Pons (tissue), 1 donor: Measurements from ENCODE around the gene TBCB.
A peak's percentile ranks its signal among the peaks of the same experiment; 100 is the strongest.
"Not testable (repeated sequence)": the region's sequence is repeated elsewhere in the genome, so short reads cannot be mapped to it uniquely, and the experiment has no call there.

Experiments used
- DNase-seq: peaks from one replicate; pipeline ENCODE4 v3.0.0-alpha.2; 2016; ENCODE audit warnings: low spot score

Gene TBCB

DNA sequence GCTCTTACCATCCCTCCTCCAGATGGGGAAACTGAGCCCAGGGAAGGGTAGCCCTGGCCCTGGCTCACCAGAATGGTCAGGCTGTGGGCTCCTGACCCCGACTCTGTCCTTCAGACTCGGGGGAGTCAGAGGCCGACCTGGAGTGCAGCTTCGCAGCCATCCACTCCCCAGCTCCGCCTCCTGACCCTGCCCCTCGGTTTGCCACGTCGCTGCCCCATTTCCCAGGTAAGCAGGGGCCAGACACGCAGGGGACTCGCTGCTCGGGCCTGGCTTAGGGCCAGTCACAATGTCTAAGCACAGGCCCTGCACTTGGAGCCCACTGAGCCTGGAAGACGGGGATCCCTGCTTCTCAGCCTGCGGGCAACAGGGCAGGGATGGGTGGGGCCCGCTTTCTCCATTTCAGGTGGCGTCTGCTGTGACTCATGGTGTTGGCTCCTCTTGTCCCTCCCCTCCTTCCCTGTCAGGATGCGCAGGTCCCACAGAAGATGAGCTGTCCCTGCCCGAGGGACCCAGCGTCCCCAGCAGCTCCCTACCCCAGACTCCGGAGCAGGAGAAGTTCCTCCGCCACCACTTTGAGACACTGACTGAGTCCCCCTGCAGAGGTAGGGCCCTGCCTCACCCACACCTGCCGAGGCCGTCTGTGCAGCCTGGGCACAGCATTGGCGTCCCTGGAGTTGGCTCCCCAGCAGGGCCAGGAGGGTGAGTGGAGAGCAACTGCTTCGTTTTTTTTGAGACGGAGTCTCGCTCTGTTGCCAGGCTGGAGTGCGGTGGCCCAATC, 13.5 kb upstream of the TBCB start:
- DNase-seq: no peak

DNA sequence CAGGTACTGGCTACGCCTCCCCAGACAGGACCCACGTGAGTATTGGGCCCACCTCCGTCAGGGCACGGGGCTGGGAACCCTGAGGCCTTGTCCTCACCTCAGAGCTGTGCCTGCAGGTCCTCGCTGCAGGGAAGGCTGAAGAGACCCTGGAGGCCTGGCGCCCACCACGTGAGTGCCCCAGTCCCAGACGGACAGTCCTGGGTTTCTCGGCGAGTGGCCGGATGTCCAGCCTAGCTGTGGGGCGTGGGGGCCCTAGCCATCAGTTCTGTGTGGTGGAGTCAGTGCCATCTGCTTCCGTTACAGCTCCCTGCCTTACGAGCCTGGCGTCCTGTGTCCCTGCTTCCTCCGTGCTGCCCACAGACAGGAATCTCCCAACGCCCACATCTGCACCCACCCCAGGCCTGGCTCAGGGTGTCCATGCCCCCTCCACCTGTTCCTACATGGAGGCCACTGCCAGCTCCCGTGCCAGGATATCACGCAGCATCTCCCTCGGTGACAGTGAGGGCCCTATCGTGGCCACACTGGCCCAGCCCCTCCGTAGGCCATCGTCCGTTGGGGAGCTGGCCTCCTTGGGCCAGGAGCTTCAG, 12.1 kb upstream of the TBCB start:
- no peak for DNase-seq

DNA sequence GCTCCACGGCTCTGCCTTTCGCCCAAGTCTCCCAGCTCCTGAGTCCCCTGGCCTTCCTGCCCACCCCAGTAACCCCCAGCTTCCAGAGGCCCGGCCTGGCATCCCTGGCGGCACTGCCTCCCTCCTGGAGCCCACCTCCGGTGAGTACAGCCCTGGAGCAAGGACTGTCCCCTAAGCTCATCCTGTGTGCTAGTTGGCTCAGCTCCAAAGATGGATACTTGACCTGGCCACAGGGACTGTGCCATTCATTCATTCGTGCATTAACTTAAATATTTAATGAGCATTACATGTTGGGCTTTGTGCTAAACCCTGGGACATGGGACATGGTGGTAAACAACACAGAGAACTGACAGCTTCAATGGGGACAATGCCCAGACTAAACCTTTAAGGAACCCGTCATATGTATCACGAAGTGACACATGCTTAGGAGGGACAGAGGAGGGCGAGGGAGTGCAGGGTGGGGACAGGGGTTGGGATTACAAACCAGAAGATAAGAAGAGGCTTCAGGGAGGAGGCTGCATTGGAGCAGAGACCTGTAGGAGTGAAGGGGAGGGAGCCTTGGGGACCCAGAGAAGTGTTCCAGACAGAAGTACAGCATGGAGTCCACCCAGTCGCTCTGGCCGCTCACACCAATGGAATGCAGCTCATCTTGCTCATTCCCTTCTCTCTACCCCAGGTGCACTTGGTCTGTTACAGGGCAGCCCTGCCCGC, 11.3 kb upstream of the TBCB start:
- DNase-seq: no peak

DNA sequence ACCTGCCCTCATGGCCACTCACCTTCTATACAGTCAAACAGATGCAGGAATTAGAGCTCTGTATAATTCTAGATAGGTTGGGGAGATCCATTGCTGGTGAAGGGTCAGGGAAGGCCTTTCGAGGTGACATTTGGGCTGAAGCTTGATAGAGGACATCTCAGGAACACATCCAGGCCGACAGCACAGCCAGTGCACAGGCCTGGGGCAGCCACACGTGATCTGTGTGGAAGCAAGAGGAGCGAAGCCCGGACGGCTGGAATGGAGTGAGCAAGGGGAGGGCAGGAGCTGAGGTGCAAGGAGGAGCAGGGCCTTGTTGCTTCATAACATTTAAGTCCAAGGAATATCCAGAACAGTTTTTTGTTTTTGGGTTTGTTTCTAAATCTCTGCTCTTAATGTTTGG, 8.8 kb upstream of the TBCB start:
- no peak for DNase-seq

DNA sequence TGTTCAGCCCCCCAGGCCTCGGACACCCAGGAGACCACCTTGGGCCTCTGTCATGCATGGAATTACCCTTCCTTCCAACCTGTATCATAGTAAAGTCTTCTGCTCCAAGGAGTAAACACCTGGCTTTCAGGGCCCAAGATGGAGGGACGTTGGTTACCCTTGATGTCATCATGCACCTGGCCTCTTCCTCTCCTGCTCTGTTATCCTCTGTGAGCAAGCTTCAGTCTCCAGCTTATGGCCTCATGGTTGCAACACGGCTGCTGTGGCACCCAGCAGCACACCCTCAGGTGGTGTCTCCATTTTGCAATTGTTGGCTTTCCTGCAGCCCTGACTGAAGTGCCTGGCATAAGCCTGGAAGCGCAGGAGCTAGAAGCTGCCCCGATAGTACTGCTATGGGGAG, 8.3 kb upstream of the TBCB start:
- no peak for DNase-seq

DNA sequence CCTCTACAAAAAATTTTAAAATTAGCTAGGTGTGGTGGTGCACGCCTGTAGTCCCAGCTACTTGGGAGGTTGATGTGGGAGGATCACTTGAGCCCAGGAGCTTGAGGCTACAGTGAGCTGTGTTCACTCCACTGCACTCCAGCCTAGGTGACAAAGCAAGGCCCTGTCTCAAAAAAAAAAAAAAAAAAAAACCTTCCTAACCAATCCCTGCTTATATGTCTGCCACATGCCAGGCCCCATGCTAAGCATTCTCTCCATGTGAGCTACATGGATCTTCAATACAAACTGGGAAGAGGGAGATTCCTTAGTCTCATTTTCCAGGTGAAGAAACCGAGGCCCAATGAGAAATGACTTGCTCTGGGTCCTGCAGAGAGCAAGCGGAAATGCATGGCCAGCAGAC, 6.6 kb upstream of the TBCB start:
- DNase-seq: no peak

DNA sequence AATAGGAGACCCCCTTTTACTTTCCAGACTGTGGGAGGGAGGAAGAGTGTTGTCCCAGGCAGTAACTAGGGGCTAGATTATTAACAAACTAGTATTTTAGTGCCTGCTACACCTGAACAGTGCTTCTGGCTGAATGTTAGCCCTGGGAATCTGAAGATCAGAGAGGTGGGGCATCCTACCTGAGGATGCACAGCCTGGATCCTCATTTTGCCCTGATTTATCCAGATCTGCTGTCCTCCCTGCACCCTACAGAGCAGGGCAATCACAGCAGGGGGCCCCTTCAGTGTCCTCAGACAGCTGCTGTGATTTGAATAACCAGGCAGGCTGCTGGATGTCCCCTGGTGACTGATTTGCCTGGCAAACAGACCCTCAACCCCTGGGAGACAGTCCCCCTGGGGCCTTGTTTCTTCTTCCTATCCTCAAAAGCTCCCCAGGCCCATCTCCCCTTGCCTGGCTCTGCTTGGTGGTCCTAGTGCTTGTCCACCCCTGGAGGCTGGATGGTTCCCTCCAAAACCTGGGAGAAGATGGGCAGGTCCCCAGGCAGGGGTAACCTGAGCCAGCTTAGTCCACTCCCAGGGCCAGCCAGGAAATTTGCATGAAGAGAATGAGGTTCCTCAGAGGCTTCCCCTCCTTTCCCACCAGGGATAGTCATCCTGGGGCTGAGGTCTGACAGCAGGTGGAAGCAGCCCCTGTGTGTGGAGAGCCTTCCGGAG, 4.6 kb upstream of the TBCB start, which contains the start of gene OVOL3:
Gene OVOL3 (plus strand): TSS at position 657 of the 713 bp plus-strand sequence. CDS start 60 bp downstream, outside the sequence.
- no peak for DNase-seq

DNA sequence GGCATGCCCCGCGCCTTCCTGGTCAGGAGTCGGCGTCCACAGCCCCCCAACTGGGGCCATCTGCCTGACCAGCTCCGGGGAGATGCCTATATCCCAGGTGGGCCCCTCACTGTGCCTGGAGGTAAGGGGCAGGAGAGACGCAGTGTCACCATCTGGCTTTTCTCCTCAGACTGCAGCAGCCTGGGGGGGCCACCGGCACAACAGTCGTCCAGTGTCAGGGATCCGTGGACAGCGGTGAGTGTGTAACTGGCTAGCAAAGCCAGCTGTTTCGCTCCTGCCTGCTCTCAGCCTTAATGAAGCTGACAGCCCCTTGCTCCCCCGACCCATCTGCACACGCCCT, 4.1 kb upstream of the TBCB start:
- DNase-seq: no peak

DNA sequence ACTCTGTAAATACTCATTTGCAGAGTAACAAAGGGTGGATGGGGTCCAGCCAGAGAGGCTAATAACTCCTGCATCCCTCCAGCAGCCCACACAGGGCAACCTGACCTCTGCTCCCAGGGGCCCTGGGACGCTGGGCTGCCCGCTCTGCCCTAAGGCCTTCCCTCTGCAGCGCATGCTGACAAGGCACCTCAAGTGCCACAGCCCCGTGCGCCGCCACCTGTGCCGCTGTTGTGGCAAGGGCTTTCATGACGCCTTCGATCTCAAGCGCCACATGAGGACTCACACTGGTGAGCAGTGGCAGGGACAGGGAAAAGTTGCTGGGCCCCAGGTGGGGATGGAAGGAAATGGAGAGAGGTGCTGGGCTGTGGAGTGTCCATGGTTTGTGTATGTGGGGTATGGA, 2.6 kb upstream of the TBCB start:
- no peak for DNase-seq

DNA sequence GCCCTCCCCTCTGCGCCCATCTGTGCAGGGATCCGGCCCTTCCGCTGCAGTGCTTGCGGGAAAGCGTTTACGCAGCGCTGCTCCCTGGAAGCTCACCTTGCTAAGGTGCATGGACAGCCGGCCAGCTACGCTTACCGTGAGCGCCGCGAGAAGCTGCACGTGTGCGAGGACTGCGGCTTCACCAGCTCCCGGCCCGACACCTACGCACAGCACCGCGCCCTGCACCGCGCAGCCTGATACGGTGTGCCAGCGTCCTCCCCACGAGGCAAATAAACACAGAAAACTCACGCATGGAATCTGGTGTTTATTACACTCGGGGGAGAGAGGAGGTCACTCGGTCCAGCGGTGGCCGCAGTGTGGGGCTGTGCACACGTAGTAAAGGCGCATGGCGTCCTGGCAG, 1.8 kb upstream of the TBCB start:
- no peak for DNase-seq

DNA sequence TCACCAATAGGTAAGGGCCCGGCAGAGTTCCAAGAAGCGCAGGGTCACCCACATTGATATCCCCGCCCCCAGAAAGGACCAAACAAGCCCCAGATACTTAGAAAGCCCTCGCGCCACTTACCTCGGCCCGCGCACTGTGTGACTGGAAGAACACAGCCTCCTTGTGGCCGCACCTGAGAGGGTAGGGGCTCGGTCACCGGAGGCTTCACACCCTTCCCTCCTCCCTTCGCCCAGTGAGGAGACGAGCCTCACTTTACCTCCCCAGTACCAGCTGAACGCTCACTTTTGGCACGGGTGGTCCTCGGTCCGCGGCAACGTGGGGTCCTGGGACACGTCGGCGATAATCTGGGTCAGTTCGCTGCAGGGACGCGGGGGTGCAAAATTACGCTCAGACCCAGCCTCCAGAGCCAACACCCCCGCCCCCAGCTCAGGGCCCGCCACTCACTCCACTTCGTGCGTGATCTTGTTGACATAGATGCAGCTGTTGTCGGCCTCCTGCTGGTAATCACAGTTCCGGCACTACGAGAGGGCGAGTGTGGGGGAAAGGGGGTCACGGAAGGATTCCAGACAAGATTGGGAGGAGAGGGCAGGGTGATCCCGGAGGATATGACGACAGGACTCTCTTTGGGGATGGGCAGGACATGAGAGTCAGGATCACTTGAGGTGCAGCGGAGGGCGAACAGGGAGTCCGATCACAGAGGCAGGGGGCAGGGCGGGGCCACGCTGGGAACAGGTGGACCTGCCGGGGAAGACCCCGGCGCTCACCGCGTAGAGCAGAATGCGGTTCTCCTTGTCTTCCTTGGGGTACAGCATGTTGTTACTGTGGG, 1.2 kb upstream of the TBCB start:
- DNase-seq: peak; percentile 39

DNA sequence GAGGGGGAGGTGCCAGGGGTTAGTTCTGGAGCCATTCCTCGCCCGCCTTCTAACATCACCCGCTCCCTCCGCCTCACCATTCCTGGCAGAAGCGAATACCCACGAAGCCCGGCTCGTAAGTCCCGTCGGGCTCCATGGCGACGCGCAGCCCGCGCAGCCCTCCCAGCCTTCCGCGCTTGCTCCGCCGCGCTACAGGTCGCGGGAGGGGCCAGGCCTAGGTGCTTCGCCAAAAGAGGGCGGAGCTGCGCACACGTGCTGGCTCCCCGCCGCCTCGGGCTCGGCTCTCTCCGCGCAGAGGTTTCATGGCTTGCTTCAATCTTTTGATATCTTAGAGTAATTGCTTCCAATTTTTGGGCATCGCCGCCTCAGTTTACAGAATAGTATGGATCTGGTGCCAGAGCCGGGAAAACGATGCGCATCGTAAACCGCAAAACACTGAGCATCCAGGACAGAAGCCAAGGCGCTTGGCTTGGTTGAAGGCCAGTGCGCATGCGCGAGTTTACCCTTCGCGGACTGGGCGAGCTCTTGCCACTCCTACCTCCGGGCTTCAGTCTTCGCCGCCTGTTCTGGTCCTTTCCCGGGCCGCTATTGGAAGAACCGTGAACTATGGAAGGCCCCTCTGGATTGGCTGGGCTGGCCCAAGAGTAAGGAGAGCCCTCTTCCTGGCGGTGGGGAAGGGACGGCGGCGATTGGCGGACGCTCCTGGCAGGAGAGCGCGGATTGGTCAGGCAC, 381 bp upstream of the TBCB start, which contains the start of gene POLR2I:
Gene POLR2I (minus strand): TSS at position 155 of the 732 bp plus-strand sequence. CDS start 19 bp downstream, at position 136.
- DNase-seq: peak; percentile 100

DNA sequence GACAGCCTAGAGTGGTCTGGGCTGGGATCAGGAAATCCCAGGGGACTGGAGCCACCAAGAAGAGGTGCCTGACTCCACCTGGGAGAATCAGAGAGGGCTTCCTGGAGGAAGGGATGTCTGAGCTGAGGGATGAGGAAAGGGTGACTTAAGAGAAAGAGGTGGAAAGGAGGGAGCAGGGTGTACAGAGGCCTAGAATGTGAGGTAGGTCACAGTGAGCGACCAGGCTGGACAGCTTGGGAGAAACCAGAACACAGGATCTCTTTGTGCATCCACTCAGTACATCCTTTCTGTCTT, 1.0 kb downstream of the TBCB start:
- no peak for DNase-seq

DNA sequence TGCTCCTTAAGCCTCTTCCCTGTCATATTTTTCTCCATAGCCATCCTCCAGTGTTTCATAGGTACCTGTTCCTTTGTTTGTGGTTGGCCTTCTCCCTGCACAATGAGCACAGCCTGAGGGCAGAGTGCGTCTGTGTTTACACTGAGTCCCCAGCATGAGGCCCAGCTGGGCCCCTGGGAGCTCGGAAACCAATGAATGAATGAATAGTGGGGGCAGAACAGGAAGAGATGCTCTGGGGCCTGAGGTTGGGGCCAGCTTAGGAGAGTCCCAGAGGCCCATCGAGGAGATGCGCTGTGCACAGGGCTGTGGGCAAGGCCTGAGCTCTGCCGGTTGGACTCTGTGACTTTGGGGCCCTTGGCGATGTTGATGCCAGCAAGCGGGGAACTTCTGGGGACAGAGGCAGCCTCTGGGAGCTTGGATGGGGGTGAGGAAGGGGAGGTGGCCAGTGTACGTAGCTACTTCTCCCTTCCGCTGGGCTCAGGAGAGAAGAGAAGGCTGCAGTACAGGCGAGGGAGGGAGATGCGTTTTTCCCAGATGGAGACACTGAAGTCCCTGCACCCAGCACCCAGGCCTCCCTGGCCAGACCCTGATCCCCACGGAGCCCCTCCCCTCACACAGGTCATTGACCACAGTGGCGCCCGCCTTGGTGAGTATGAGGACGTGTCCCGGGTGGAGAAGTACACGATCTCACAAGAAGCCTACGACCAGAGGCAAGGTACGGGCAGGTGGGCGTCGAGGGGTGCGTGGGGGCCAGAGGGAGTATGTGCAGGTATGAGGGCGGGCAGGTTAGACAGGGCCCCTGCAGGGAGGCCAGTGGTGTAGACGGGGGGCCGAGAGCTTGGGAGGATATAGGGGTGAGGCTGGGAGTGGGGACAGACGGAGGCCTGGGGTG, 5.1 kb downstream of the TBCB start:
- no peak for DNase-seq

DNA sequence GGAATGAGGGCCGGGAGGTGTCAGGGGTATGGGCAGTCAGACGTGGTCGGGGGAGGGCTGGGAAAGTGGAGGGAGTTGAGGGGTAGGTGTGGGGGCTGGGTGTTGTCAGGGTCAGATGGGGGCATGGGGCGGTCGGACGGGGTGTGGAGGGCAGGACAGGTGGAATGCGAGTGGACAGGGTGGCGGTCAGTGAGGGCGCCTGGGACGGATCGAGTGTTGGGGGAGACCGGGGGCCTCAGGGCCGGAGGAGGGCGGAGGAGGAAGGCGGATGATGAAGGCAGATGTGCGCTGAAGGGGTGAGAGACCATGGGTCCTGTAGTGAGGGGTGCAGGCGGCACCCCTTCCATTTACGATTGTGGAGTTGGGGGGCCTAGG, 5.7 kb downstream of the TBCB start:
- DNase-seq: no peak

DNA sequence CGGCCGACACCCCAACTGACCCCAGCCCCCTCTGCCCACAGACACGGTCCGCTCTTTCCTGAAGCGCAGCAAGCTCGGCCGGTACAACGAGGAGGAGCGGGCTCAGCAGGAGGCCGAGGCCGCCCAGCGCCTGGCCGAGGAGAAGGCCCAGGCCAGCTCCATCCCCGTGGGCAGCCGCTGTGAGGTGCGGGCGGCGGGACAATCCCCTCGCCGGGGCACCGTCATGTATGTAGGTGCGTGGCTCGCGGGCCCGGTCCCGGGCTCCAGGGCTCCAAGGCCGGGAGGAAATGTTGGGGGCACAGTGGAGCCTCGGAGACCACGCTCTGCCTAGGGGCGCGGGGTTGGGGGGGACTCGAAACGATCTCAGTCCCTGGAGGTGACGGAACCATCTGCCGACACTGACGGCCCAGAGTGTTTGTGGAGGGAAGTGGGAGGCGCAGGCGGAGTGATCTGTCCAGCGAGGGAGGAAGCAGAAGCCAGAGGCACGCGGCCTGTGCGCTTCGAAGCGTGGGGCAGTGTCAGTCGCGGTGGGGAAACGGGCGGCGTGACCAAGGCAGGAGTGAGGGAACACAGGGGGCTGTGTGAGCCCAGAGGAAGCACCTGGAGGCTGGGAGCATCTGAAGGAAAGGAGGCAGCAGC, 6.3 kb downstream of the TBCB start:
- DNase-seq: no peak

DNA sequence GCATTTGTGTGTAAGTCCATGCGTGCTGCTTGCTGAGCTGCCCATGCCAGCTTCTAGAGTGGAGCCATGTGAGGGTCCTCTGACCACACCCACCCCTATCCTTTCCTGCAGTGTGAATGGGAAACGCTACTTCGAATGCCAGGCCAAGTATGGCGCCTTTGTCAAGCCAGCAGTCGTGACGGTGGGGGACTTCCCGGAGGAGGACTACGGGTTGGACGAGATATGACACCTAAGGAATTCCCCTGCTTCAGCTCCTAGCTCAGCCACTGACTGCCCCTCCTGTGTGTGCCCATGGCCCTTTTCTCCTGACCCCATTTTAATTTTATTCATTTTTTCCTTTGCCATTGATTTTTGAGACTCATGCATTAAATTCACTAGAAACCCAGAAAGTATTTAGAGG, 10.3 kb downstream of the TBCB start:
- DNase-seq: no peak

DNA sequence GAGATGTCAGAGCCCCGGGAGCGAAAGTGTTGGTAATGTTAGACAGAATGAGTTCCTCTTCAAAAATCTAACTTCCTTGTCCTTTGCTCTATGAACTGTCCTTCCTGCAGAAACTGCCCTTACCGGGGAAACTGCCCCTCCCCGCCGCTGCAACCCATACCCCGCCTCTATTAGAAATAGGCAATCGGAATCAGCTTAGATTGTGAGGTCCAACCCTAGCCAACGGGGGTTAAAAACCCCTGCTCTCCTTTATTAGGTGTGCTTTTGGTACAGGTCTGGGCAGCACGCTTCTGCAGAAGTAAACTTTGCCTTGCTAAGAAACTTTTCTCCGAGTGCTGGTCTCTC, 13.1 kb downstream of the TBCB start:
- no peak for DNase-seq

DNA sequence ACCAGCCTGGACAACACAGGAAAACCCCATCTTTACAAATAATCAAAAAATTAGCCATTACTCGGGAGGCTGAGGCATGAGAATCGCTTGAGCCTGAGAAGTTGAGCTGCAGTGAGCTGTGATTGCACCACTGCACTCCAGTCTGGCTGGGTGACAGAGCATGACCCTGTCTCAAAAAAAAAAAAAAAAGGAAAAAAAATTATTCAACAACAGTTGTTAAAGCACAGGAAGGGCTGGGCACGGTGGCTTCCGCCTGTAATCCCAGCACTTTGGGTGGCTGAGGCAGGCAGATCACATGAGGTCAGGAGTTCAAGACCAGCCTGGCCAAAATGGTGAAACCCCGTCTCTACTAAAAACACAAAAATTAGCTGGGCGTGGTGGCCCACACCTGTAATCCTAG, 16.0 kb downstream of the TBCB start:
- not testable (repeated sequence) for DNase-seq

DNA sequence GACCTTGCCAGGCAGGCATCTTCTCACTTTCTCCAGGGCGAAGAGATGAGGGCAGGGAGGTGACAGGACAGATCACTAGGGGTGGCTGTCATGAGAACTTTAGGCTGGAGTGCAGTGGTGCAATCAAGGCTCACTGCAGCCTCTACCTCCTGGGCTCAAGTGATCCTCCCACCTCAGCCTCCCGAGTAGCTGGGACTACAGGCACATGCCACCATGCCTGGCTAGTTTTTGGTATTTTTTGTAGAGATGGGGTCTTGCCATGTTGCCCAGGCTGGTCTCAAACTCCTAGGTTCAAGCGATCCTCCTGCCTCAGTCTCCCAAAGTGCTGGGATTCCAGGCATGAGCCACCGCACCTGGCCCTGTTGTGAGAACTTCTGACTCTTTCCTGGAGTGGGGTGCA, 19.6 kb downstream of the TBCB start:
- not testable (repeated sequence) for DNase-seq
